DMS79 treated with DMSO at 0.1 percent for 48 hours (cell line): ENCODE data around the gene MAP7D3.
"Not testable (repeated sequence)": the region's sequence is repeated elsewhere in the genome, so short reads cannot be mapped to it uniquely, and the experiment has no call there.

Source experiments
- DNase-seq: peaks from one replicate; lab custom pipeline; 2025; lab: John Stamatoyannopoulos, UW

Gene MAP7D3, protein sequence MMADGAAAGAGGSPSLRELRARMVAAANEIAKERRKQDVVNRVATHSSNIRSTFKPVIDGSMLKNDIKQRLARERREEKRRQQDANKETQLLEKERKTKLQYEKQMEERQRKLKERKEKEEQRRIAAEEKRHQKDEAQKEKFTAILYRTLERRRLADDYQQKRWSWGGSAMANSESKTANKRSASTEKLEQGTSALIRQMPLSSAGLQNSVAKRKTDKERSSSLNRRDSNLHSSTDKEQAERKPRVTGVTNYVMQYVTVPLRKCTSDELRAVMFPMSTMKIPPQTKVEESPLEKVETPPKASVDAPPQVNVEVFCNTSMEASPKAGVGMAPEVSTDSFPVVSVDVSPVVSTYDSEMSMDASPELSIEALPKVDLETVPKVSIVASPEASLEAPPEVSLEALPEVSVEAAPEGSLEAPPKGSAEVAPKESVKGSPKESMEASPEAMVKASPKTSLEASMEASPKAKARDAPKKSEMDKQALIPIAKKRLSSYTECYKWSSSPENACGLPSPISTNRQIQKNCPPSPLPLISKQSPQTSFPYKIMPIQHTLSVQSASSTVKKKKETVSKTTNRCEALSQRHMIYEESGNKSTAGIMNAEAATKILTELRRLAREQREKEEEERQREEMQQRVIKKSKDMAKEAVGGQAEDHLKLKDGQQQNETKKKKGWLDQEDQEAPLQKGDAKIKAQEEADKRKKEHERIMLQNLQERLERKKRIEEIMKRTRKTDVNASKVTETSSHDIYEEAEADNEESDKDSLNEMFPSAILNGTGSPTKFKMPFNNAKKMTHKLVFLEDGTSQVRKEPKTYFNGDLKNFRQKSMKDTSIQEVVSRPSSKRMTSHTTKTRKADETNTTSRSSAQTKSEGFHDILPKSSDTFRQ

GRCh38 chrX:136251041-136251991 lies at the start of gene MAP7D3:
MAP7D3 (minus strand) TSS chrX:136251400; CDS start chrX:136251358, 42 bp downstream.
- DNase-seq: peak; percentile 14

- DNase-seq: not testable (repeated sequence)
Measured at GRCh38 chrX:136300721-136301120, 49.5 kb upstream of the MAP7D3 start, which contains the start of gene ADGRG4. ADGRG4 (plus strand) TSS chrX:136300963; CDS start chrX:136308778, 7,815 bp downstream.

DNA sequence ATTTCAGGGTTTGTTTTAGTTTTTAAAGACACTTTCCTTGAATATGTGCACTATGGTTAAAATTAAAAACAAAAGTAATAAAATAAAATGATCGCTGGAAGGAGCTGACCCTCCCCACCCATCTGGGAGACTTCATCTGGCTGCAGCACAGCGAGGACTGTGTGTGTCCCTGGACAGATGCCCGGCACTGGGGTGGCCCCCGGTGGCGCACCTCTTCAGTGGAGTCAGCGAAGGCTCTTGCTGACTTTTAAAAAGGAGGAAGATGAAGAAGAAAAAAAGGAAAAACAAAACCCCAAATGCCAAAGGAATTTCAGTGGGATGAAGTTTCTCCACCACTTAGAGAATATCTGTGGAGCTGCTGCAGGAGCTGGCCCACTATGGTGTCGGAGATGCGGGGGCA lies 44.2 kb upstream of the MAP7D3 start:
- no peak for DNase-seq

- no peak for DNase-seq
Measured at GRCh38 chrX:136292656-136293055, 41.5 kb upstream of the MAP7D3 start.

- no peak for DNase-seq
Measured at GRCh38 chrX:136291824-136292223, 40.6 kb upstream of the MAP7D3 start.

GRCh38 chrX:136286375-136286774 lies 35.2 kb upstream of the MAP7D3 start:
- not testable (repeated sequence) for DNase-seq

GRCh38 chrX:136275553-136275952 lies 24.4 kb upstream of the MAP7D3 start:
- DNase-seq: no peak

GRCh38 chrX:136273986-136274385 lies 22.8 kb upstream of the MAP7D3 start:
- no peak for DNase-seq

GRCh38 chrX:136272325-136272724 lies 21.1 kb upstream of the MAP7D3 start:
- DNase-seq: no peak

DNA sequence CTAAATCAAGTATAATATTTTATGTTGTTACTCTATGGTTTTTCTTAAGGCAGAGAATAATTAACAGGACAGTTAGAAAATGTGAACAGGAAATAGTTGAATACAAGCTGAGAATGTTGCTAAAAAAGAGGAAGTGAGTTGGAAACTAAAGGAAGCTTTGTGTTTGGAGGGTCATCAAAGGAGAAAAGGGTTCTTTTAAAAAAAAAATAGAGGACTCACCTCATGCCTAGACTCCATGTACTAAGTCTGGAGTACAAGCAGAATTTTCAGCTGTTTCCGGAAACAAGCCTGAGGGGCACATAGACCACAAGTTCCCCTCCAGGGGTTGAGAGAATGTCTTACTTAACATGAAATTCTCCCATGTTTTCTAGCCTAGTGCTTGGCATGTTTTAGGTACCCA lies 20.1 kb upstream of the MAP7D3 start:
- DNase-seq: no peak

DNA sequence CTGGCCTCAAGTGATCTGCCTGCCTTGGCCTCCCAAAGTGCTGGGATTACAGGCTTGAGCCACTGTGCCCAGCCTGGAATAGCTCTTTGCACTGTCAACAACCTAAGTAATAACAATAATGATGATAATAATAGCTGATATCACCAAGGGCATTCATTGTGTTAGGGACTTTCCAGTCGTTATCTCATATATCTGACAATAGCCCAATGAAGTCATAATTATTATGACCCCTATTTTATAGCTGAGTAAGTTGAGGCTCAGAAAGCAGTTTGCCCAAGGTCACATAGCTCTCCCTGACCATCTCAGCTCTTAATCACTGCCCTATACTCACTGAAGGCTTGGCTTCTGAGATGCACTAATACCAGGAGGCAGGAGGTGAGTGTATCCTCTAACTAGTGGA lies 18.7 kb upstream of the MAP7D3 start:
- no peak for DNase-seq

DNA sequence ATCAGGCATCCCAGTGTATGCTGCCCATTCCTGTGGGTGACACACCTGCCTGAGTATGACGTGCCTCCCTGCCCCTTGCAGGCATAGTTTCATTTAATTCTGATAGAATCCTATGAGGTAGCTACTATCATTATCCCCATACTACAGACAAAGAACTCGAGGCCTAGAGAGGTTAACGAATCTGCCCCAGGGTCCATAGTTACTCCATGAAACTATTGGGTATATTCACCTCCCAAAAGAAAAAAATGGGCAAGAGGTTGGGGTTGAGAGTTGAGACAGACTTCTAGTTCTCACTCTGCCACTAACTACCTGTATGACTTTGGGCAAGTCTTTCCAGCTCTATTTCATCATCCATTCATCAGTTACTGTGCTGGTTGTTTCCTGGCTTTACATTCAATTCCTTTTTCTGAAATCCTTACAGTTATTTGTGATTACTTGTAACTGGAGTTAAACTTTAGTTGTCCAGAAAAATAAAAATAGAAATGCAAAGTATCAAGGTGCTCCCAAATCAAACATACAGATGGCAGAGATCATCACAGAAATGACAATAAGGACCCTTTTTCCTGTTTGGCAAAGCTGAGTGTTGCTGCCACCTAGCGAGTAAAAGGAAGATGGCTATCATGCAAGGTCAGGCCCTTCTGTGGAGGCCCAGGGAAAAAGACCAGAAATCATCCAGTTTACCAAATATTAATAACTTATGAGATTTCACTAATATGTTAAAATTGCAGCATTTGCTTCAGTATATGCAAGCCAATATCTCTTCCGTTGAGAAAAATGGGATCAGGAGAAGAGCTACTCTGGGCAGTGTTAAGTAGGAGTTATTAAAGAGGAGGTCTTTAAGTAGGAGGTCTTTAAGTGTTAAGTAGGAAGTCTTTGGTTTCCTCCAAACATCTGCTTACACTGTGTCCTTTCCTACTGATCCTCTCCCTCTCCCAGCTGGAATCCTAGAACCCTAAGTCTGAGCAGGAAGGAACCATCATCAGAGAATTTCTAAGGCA lies 17.1 kb upstream of the MAP7D3 start:
- DNase-seq: peak; percentile 18

DNA sequence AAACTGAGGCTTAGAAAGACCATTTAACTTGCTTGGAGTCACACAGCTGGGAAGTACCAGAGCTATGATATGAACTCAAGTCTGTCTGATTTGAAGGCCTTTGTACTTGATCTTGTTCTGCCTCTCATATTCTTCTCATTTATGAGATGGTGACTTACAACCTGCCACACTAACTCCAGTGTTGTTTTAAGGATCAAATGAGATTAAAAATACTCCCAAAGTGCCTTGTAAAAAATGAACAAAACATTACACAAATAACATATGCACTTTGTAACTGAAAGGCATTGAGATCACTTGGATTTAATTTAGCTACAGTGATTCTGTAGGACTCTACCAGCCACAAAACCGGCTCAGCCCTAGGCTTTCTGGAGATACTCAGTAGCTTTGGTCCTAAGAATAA lies 15.6 kb upstream of the MAP7D3 start:
- no peak for DNase-seq

- no peak for DNase-seq
Measured at GRCh38 chrX:136262812-136263315, 11.7 kb upstream of the MAP7D3 start.

DNA sequence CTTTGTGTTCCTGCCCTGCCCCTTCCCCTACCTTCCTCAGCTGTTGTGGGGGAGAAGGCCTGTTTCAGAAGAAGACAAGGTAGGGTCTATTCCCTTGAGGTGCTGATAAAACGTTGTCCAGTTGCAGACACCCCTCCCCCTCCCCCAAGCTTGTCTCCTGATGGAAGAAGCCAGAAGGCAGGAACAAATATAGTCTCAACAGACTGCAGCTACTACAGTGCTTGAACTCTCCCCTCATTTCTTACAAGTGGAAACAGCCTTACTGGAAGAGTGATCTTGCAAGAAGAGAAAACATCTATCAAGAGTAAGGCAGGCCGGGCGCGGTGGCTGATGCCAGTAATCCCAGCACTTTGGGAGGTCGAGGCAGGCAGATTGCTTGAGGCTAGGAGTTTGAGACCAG lies 11.0 kb upstream of the MAP7D3 start:
- no peak for DNase-seq

GRCh38 chrX:136261321-136261720 lies 10.1 kb upstream of the MAP7D3 start:
- DNase-seq: no peak

- DNase-seq: no peak
Measured at GRCh38 chrX:136260776-136261175, 9.6 kb upstream of the MAP7D3 start.

DNA sequence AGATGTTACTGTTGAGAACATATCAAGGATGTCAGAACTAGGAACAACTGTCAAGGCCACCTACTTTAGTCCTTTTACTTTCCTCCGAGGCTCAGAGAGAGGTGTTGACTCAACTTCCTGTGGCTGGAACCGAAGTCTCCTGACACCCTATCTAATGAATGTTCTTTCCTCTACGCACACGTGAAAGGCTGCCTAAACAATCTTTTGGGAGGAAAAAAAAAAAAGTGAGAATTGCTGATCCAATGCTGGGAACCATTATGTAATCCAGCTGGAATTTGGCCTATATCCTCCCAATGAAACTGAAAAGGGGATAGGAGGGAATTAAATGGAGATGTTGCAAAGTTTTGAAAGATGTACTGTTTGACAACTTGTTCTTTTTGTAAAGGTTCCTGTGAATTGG lies 8.3 kb upstream of the MAP7D3 start:
- no peak for DNase-seq

DNA sequence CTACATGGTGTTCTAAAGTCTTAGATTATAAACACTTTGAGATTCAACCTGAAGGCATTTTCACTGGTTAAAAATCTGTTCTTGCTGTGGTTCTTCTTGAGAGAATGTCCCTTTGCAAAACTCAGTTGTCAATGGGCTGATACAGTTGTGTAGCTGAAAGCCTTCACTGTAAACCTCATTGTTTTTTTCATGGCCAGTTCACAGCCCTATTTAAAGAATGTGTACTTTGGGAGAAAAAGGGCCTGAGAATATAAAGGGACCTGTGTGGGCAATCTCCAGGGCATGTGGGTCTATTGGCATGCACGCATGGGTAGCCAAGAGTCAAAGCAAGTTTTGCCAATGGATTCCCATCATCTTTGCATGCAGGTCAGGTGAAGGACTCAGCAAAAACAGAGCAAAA lies 7.8 kb upstream of the MAP7D3 start:
- no peak for DNase-seq

- DNase-seq: no peak
Measured at GRCh38 chrX:136256026-136256425, 4.8 kb upstream of the MAP7D3 start.
